ENCODE results near the gene NAGK.
"Not testable (repeated sequence)": the region's sequence is repeated elsewhere in the genome, so short reads cannot be mapped to it uniquely, and the experiment has no call there.

The NAGK gene

GRCh38 chr2:71068218-71069035, at the start of gene NAGK:
TSS of gene NAGK (plus strand) at chr2:71068648. CDS start at chr2:71068684, 36 bp downstream.
- DNase-seq, result peak; percentile 98

- DNase-seq, result not testable (repeated sequence)
Observed at GRCh38 chr2:71019989-71020388, 48.5 kb upstream of the NAGK start.

GRCh38 chr2:71021394-71021793, 47.1 kb upstream of the NAGK start:
- DNase-seq, result not testable (repeated sequence)

- peak; percentile 72 for DNase-seq
Observed at GRCh38 chr2:71023553-71024243, 44.8 kb upstream of the NAGK start.

GRCh38 chr2:71036296-71036695, 32.2 kb upstream of the NAGK start:
- not testable (repeated sequence) for DNase-seq

GRCh38 chr2:71042287-71042686, 26.2 kb upstream of the NAGK start:
- DNase-seq, result no peak

GRCh38 chr2:71043531-71044407, 24.7 kb upstream of the NAGK start:
- no peak for DNase-seq

- no peak for DNase-seq
Observed at GRCh38 chr2:71045151-71045550, 23.3 kb upstream of the NAGK start.

GRCh38 chr2:71045865-71046548, 22.4 kb upstream of the NAGK start:
- no peak for DNase-seq

GRCh38 chr2:71048096-71048495, 20.4 kb upstream of the NAGK start:
- DNase-seq, result no peak

GRCh38 chr2:71049704-71050360, 18.6 kb upstream of the NAGK start:
- DNase-seq, result not testable (repeated sequence)

- not testable (repeated sequence) for DNase-seq
Observed at GRCh38 chr2:71055206-71055740, 13.2 kb upstream of the NAGK start.

- DNase-seq, result no peak
Observed at GRCh38 chr2:71060211-71060610, 8.2 kb upstream of the NAGK start.

- no peak for DNase-seq
Observed at GRCh38 chr2:71060871-71061270, 7.6 kb upstream of the NAGK start.

GRCh38 chr2:71063216-71063615, 5.2 kb upstream of the NAGK start:
- DNase-seq, result no peak

- DNase-seq, result no peak
Observed at GRCh38 chr2:71064110-71064611, 4.3 kb upstream of the NAGK start.

GRCh38 chr2:71064754-71065621, 3.5 kb upstream of the NAGK start:
- no peak for DNase-seq

- DNase-seq, result no peak
Observed at GRCh38 chr2:71066856-71067255, 1.6 kb upstream of the NAGK start.

- DNase-seq, result peak; percentile 65
Observed at GRCh38 chr2:71067567-71068217, 756 bp upstream of the NAGK start.

- DNase-seq, result no peak
Observed at GRCh38 chr2:71069376-71069775, 928 bp downstream of the NAGK start.
